Activated naive CD4-positive, alpha-beta T cell treated with anti-CD3 and anti-CD28 coated beads, Interleukin-2, amount 50 U/mL, for 16 hours (primary cell): Measurements from ENCODE around the gene KRTAP27-1.
A peak's percentile ranks its signal among the peaks of the same experiment; 100 is the strongest.

Source experiments
- DNase-seq: peaks from one replicate; pipeline ENCODE4 v3.0.0-alpha.2; 2020

The KRTAP27-1 gene

GRCh38 chr21:30337276-30337744 lies at the start of gene KRTAP27-1:
Gene KRTAP27-1, minus strand, starts transcription at chr21:30337694. Its CDS starts 26 bp downstream, at chr21:30337668.
- DNase-seq: no peak

DNA sequence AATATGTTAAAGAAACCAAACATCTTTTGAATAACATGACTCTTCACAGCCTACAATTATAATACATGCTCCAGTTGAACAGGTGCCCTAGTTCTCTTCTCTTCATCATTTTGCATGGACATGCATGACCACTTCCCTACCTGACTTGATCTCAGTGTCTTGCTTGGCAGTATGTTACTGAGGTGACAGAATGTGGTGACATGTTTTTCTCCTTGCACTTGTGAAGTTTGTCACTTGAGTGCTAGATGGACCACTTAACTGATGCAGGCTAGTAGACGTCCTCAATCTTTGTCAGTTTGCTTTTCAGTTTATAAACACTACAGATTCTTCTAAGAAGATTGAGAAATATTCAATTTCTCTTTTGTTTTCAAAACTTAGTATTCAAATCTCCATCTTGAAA lies 44.7 kb upstream of the KRTAP27-1 start:
- no peak for DNase-seq

- DNase-seq: no peak
Measured at GRCh38 chr21:30372139-30372770, 34.8 kb upstream of the KRTAP27-1 start, which contains the start of gene KRTAP13-2. Gene KRTAP13-2, minus strand, starts transcription at chr21:30372271. Its CDS starts 58 bp downstream, at chr21:30372213.

DNA sequence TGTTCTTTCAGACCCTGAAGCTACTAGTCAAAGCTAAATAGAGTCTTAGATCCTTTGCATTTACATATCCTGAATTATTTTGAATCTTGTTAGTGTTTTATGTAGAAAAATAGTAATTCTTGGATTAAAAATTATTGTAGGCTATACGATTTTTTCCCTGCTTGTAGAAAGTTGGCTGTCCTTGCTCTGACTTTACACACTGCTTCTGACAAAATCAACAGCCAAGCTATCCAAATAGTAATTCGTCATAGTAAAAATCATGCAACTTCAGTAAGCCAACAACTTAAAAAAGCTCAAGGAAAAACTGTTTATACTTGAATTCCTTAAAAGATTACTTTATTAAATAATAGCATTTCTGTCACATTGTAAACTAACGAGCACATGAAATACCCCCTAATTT lies 18.4 kb upstream of the KRTAP27-1 start:
- DNase-seq: no peak

GRCh38 chr21:30354308-30355005 lies 17.0 kb upstream of the KRTAP27-1 start:
- no peak for DNase-seq

- DNase-seq: no peak
Measured at GRCh38 chr21:30351534-30351933, 14.0 kb upstream of the KRTAP27-1 start.

DNA sequence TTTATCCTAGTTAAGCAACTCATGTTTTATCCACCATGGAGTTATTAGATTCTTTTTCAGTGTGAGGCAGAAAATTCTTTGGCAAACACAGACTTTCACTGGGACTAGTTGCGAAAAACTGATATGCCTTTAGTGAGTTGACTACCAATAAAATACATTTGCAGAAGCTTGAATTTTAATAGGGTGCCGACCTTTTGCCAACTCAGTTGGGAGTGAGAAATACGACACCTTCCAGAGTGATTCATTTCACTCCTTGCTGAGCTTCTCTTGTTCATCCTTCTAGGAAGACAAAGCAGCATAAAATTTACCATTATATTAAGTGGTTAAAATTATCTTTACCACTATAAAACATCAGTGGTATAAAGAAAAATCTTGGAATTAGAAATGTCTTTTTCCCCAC lies 12.1 kb upstream of the KRTAP27-1 start:
- DNase-seq: no peak

GRCh38 chr21:30348506-30348905 lies 11.0 kb upstream of the KRTAP27-1 start, which contains the start of gene KRTAP23-1:
Gene KRTAP23-1, minus strand, starts transcription at chr21:30348606. Its CDS starts 0 bp downstream, at chr21:30348606.
- no peak for DNase-seq

- no peak for DNase-seq
Measured at GRCh38 chr21:30345014-30345413, 7.5 kb upstream of the KRTAP27-1 start.

DNA sequence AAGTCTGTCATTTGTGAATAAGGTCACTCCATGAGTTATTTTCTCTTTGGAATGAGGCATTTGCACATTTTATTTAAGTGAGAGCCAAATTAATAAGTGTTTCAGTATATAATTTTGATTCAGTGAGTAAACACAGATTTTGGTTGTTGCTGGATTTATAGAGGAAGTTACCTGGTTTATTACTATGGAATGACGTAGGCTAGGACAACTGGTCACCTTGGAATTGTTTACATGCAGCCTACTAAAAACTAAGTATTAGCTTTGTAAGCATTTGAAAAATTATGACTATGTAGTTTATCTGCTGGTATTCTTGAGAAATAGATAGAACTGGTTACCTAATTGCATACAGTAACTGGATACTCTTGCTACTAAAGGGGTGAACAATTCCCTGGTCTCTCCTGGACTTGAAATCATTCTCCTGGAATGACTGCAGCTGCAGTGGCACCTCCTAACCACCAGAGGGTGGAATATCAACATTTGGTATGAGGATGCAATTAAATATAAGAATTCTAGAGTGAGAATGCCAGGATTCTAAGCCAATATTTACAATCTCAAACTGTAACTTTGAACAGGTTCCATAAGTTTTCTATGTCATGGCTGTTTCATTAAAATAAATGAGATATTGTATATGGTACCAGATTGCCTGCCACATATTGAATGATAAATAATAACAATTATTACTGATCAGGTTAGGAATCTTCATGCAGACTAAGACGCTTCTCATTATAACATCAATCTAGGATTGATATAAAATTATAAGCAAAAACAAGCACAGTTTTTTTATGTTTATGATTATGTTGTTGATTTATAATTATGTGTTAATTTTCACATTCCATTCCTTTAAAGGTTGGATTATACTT lies 3.5 kb upstream of the KRTAP27-1 start:
- peak; percentile 37 for DNase-seq

DNA sequence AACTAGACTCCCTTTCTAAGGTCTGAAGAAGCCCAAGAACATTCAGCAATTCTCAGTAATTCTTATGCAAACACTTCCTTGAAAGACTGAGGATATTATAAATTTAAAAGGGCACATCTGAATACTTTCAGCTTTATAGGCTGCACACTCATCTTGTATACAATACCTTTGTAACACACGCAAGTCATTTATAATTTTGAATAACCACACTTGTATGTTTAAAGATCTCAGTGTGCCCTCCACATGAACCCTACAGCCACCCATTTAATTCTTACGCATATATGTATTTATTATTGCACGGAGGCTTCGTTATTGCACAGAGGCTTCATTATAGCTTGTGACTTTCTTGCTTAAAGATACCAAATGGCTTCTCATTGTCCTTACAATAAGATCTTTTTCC lies 1.2 kb upstream of the KRTAP27-1 start:
- DNase-seq: no peak

DNA sequence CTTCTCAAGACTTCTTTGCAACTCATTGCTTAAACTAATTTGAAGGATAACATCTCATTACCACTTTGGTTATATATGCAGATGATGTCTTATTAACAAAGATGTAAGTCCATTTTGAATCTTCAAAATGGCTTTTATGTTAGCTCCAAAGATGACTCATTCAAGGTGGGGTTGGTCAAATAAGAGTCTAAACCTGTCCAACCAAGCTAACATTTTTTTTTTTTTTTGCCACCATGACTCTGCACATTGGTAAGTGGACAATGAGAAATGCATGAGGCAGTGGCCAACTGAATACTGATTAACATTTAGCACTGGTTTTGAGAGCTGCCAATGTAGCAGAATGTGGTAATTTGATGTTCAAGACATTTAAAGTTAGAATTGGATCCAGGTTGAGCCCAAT lies 278 bp upstream of the KRTAP27-1 start:
- no peak for DNase-seq

- DNase-seq: no peak
Measured at GRCh38 chr21:30336596-30336995, 898 bp downstream of the KRTAP27-1 start.

DNA sequence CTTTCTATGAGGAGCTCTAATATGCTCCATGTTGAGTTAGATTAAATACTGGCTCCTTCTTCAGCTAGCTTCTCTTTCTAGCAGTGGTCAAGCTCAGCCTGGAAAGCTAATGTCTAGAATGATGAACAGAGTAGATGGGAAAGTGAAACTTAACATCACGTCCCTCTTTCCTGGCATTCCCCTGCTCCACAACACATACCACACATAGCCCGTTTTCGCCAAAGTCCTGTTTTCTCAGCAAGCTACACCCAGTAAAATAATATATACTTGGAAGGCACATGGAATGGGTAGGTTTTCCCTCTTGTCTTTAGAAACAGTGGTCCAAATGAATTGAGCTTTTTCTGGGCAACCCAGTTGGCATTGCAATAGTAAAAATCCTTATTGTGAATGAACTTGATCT lies 3.8 kb downstream of the KRTAP27-1 start:
- no peak for DNase-seq

DNA sequence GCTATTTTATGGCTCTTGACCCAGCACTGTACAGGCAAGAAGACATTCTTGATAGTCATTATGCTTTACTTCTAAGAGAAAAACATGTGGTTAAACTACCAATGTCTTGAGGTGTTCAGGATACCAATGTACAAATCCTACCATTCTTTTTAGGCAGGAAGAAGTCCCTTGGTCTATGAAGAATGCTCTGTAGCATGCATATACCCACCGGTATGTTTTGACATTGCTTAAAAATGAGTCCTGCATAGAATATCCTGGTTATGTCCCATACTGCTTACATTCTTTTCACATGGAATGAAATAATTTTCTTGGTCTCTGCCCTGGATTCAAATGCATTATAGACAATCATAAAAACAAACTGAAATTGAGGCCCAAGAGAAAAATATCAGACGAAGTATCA lies 4.8 kb downstream of the KRTAP27-1 start:
- no peak for DNase-seq

DNA sequence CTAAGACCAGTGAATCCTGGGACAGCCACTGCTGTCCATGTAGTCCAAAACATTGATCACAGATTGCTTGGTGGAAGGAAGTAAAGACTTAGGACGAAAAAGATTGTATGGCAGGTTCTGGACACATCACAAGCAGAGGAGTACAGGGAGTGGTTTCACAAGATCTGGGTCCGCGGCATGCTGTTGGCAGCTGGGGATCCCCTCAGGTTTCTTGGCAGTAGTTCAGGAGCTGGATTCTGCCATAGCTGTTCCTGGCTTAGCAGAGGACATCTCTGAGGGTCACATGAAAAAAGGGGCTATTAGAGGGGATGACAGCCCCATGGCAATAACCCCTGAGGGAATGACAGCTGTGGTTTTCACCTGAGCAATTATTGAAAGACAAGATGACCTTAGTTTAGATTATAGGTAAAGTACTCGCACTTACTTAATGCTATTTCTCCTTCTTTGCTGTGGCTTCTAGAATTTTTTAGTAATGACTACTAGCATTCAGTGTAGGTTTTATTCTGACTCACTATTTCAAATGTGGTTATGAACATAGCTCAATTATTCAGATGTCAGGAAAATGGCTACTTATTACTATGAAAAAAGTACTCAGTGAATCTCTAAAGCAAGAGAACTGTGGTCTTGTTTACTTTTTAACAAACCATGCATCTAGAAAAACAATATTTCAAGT lies 8.2 kb downstream of the KRTAP27-1 start:
- DNase-seq: no peak

DNA sequence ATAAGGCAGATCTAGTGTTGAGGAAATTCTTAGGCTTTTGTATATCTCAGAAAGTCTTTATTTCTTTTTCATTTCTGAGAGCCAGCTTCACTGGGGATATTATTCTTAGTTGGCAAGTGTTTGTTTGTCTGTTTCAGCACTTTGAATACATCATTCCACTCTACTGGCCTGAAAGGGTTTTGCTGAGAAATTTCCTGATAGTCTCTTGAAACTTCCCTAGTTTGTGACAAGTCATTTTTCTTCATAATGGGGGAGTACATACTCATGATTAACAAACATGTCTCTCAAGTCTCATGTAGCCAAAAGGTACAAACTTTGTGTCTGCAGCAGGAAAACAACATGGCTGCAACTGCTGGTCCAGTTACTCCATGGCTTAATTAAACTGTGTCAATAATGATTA lies 11.1 kb downstream of the KRTAP27-1 start:
- no peak for DNase-seq

GRCh38 chr21:30320215-30320614 lies 17.3 kb downstream of the KRTAP27-1 start, which contains the start of gene KRTAP26-1:
Gene KRTAP26-1, minus strand, starts transcription at chr21:30320315. Its CDS starts 280 bp downstream, at chr21:30320035.
- DNase-seq: no peak

DNA sequence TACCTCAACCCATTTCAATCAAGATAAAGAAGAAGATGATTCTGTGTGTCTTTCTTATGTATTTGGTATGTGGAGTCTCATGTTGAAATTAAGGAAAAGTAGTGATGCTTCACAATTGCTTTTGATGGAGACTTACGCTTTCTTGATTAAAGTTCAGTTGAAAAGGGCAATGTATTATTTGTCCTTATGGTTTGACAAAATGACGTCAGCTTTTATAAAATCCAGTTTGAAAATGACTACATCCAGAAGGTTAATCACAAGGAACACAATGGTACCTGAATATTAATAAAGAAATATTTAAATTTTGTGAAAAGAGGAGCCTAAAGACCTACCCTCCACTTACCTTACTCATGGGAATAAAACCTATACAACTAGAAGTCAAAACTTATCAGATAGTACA lies 21.8 kb downstream of the KRTAP27-1 start:
- DNase-seq: no peak

DNA sequence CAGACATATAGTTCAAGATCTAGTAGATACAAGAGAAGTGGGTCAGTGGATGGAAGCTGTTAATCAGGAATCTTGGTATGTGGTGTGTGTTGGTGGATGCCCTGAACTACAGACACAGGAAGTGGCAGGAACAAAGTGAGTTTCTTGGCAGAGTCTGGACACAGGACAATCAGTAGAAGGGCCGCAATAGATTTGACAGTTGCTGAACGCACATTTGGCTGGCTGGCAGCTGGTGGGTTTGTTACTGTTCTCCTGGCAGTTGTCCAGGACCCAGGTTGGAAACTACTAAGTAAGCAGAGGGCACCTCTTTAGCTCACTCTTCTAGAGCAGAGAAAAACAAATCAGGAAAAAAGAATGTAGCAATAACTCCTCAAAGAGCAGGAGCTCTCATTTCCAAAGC lies 30.6 kb downstream of the KRTAP27-1 start:
- DNase-seq: no peak

GRCh38 chr21:30305136-30305535 lies 32.4 kb downstream of the KRTAP27-1 start:
- DNase-seq: no peak

GRCh38 chr21:30289215-30289614 lies 48.3 kb downstream of the KRTAP27-1 start, which contains the start of gene KRTAP25-1:
Gene KRTAP25-1, minus strand, starts transcription at chr21:30289514. Its CDS starts 24 bp downstream, at chr21:30289490.
- no peak for DNase-seq
